ENCODE results near the gene MX2.
A peak's percentile ranks its signal among the peaks of the same experiment; 100 is the strongest.

MX2 gene

DNA sequence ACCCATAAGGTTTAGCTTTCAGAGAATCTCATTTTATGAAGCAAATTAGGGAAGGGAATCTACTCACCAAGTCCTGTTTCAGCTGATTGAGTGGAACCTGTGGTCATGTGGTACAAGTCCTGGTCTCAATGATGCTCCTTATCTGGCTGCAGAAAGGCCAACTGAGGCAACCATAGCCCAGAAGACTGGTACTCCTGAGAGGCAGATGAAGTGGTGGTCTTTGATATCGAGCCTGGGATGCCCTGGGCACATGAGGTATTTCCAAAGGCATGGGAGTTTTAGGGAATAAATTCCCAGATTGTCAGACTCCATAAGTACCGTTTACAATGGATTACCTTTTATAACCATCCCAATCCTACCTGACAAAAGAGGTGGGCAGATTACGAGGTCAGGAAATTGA lies 67.5 kb downstream of the MX2 start:
- Mint-ChIP-seq H3K36me3 (peaks cover 66% of the 10 kb centered on the region), H3K4me1 (peaks cover 70% of the 10 kb centered on the region), H3K4me3 (no peak overlapping the region), H3K9me3 (peaks cover 4% of the 10 kb centered on the region), H3K27me3 (peaks cover 3% of the 10 kb centered on the region), H3K27ac (no peak overlapping the region)
- DNase-seq = no peak
- CTCF ChIA-PET = interaction anchor here (0.8 to 1.8 kb wide), 3 partner anchors 15 to 147 kb away, joined by 3 to 6 read pairs (median 3); no protein-coding TSS in a partner anchor

DNA sequence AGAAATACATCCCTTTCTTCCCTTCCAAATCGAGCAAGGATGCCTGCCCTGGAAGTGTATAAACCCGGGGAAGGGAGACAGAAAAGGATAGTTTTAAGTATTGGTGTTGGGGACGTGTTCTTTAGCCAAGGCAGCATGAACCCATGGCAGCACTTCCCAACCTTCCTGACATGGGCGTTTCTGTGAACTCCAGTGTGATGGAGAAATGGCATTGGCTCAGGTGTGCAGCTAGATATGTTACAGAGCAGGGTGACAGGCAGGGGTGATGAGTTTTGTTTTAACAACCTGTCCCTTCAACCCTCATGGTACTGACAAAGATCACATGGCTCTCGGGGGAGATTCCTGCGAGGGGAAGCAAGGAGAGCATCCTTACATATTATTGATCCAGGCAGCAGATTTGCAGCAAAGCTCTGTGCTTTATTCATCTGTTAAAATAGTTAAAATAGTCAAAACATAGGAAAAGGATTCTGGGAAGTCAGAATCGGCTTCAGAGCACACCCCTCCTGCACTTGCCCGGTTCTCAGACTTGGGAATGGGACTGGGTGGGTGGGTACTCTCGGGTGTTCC lies 68.2 kb downstream of the MX2 start:
- Mint-ChIP-seq H3K27me3 (peaks cover 3% of the 10 kb centered on the region), H3K27ac (peak overlapping the region; percentile 61), H3K36me3 (peaks cover 71% of the 10 kb centered on the region), H3K9me3 (peaks cover 11% of the 10 kb centered on the region), H3K4me1 (peaks cover 70% of the 10 kb centered on the region), H3K4me3 (no peak overlapping the region)
- DNase-seq = no peak
- CTCF ChIA-PET = interaction anchor here (1.0 to 1.8 kb wide), 2 partner anchors 19 to 147 kb away, joined by 3 to 6 read pairs; no protein-coding TSS in a partner anchor

DNA sequence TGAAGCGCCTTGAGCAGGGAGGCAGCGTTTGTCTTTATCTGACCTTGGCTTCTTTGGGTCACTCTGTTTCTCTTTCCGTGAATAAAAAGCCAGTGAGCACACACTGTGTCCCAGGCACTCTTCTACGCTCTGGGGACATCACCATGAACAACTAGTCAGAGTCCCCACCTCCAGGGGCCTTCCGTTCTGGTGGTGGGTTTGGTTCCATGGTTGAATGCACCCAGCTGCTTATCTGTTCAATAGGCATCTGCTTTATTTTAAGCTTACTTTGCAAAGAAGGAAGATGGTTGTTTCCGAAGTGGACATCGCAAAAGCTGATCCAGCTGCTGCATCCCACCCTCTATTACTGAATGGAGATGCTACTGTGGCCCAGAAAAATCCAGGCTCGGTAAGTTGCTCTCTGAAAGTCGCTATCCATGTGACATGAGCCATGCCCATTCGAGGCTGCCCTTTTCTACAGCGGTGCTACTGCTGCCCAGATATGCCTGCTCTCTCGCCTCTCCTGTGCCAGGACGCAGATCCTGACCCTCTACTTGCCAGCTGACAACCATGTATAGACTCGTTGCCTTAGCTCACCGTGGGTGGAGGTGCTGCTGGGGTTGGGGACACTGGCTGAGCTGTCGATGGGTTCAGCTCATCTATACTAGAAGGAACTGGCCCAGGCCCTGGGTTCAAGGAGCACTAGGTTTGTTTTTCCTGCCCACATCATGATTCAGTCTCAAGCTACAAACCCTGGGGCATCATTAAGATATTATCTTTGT lies 70.1 kb downstream of the MX2 start:
- Mint-ChIP-seq H3K4me1 (peaks cover 73% of the 10 kb centered on the region), H3K36me3 (peaks cover 86% of the 10 kb centered on the region), H3K9me3 (peaks cover 15% of the 10 kb centered on the region), H3K27me3 (no peaks in the 10 kb centered on the region), H3K27ac (no peak overlapping the region), H3K4me3 (no peak overlapping the region)
- CTCF ChIA-PET = interaction anchor here (0.8 to 1.0 kb wide), 2 partner anchors 17 to 149 kb away, joined by 3 read pairs; no protein-coding TSS in a partner anchor
- no peak for DNase-seq

DNA sequence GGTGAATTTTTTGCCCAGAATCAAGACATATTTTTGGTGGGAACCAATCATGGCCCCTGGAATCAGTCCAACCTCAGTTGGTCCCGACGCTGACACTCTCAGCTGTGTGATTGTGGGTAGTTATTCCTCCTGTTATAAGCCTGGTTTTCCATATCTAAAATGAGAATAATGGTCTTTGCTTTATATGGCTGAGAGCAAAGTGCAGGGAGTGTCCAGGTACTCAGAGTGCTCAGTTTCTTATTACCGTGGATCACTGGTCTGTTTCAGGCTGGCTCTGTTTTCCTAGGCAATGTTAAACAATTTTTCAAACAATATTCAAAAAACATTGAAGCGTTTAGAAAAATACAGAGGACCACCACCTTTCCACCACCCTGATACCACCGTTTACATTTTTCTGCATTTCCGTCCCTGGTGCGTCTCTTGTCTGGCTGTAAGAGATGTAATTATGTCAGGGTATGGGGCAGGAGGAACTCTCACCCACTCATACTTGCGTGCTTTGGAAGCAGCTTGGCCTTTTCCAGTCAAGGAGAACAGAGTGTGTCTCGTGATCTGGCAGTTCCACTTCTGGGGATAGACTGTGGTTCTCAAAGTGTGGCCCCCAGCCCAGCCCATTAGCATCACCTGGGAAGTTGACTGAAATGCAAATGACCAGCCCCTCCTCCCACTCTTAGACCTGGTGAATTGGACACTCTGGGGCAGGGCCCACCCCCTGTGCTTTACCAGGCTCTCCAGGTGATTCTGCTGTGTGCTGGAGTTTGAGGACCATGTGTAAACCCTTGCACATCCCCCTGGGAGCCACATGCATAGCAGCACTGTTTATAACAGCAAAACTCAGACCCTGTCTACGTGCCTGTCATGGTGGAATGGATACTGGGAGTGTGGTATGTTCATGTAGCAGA lies 71.0 kb downstream of the MX2 start:
- H3K27ac Mint-ChIP-seq = peak overlapping the region; percentile 28
- H3K36me3 Mint-ChIP-seq = peaks cover 88% of the 10 kb centered on the region
- H3K9me3 Mint-ChIP-seq = peaks cover 15% of the 10 kb centered on the region
- H3K4me3 Mint-ChIP-seq = no peak overlapping the region
- no peak for DNase-seq
- CTCF ChIA-PET = interaction anchor here (0.8 to 1.0 kb wide), 2 partner anchors 18 to 150 kb away, joined by 3 read pairs; no protein-coding TSS in a partner anchor
- H3K4me1 Mint-ChIP-seq = peaks cover 71% of the 10 kb centered on the region
- H3K27me3 Mint-ChIP-seq = no peaks in the 10 kb centered on the region

DNA sequence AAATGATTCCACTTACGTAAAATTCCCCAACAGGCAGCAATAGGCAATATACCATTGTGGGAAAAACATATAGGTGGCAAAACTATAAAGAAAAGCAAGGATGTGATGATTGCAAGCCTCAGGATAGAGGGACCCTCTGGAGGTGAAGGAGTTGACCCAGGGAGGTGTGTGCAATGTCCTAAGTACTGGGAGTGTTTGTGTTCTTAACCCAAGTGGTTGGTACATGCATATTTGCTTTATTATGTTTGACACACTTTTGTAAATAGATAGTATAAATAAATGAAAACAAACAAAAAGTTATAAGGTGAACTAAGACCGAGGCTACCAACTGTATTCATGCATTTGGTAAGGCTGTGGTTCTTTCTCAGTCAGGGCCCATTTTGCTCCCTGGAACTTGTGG lies 71.7 kb downstream of the MX2 start:
- Mint-ChIP-seq H3K4me1 (peaks cover 67% of the 10 kb centered on the region), H3K27me3 (no peaks in the 10 kb centered on the region), H3K36me3 (peaks cover 86% of the 10 kb centered on the region), H3K27ac (peak overlapping the region; percentile 33), H3K4me3 (no peak overlapping the region), H3K9me3 (peaks cover 15% of the 10 kb centered on the region)
- DNase-seq = no peak
- CTCF ChIA-PET = no interaction called here

DNA sequence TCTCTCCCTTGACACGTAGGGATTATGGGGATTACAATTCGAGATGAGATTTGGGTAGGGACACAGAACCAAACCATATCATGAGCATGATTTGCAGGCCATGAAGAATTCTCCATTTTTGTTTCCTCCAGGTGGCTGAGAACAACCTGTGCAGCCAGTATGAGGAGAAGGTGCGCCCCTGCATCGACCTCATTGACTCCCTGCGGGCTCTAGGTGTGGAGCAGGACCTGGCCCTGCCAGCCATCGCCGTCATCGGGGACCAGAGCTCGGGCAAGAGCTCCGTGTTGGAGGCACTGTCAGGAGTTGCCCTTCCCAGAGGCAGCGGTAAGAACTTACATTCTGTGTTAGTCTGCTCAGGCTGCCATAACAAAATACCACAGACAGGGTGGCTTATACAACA lies 73.9 kb downstream of the MX2 start:
- H3K9me3 Mint-ChIP-seq = peaks cover 15% of the 10 kb centered on the region
- H3K27ac Mint-ChIP-seq = peak overlapping the region; percentile 56
- H3K36me3 Mint-ChIP-seq = peaks cover 88% of the 10 kb centered on the region
- no peak for DNase-seq
- CTCF ChIA-PET = no interaction called here
- H3K4me1 Mint-ChIP-seq = peaks cover 50% of the 10 kb centered on the region
- no peaks in the 10 kb centered on the region for H3K27me3 Mint-ChIP-seq
- no peak overlapping the region for H3K4me3 Mint-ChIP-seq

DNA sequence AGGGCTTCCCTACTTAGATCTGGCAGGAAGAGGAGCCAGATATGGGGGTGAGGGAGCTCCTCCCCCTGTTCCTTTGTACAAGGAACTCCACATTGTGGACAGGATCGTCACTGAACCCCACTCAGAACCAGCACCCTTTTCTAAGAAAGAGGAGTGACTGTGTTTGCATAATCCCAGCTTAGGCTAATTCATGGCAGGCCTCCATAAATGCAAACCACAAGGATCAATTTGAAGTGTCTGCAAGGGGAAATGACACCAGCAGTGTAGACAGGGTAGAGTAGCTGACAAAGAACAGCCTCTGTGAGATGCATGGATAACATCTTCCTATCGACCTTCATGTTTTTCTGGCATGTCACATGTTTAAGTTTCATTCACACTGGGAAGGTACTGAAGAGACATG lies 75.9 kb downstream of the MX2 start:
- Mint-ChIP-seq H3K27me3 (no peaks in the 10 kb centered on the region), H3K4me1 (peaks cover 41% of the 10 kb centered on the region), H3K27ac (peak overlapping the region; percentile 51), H3K36me3 (peaks cover 88% of the 10 kb centered on the region), H3K9me3 (peaks cover 15% of the 10 kb centered on the region), H3K4me3 (no peak overlapping the region)
- CTCF ChIA-PET = interaction anchor here (1.0 kb wide), 1 partner anchor 155 kb away, joined by 3 read pairs; no protein-coding TSS in a partner anchor
- DNase-seq = no peak

DNA sequence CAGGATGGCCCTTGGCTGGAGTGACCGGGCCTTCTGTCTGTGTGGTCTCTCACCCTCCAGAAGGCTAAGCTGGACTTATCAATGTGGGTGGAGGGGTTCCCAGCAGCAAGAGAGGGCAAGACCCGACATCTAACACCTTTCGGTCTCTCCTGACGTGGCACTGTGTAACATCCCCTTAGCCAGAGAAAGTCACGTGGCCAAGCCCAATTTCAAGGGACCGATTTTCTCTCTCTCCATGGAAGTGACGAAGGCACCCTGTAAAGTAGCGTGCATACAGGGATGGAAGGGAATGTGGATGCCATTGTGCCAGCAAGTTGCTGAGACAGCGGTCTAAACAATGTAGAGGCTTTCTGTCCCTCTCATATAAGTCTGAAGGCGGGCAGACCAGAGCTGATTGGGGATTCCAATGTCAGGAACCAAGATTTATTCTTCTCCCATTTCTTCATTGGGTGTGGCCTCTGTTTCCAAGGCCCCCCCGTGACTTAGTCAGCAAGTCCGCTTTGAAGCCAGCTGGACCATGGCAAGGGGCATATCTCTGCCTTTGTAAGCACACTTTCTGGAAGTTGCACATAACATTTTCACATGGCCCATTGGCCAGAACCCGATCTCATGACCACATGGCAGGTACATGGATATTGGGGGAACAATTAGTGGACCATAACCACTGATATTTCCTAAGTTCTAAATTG lies 76.7 kb downstream of the MX2 start:
- H3K27ac Mint-ChIP-seq = no peak overlapping the region
- no peak for DNase-seq
- peaks cover 88% of the 10 kb centered on the region for H3K36me3 Mint-ChIP-seq
- H3K27me3 Mint-ChIP-seq = no peaks in the 10 kb centered on the region
- H3K4me1 Mint-ChIP-seq = peaks cover 32% of the 10 kb centered on the region
- H3K4me3 Mint-ChIP-seq = no peak overlapping the region
- peaks cover 13% of the 10 kb centered on the region for H3K9me3 Mint-ChIP-seq
- CTCF ChIA-PET = interaction anchor here (1.0 to 1.3 kb wide), 2 partner anchors 8 to 155 kb away, joined by 3 read pairs; no protein-coding TSS in a partner anchor

DNA sequence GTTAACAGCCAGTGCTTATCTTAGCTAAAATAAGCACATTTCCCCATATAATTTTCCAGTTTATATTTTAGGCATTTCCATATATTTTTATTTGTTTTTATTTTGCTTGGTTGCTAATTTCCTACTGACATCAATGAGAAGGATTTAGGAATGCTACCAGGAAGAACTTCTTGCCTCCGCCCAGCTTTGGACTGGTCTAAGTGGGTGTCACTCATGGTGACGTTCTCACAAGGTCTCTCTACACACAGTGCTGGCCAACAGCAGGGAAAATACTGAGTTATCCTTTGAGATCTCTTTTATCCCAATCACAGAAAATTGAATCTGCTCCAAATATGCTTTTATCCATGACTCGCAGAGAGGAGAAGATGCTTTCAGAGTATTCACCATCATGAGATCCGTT lies 77.4 kb downstream of the MX2 start:
- no peak for DNase-seq
- CTCF ChIA-PET = interaction anchor here (0.7 to 1.3 kb wide), 3 partner anchors 8 to 156 kb away, joined by 3 read pairs; no protein-coding TSS in a partner anchor
- Mint-ChIP-seq H3K4me3 (no peak overlapping the region), H3K9me3 (peaks cover 11% of the 10 kb centered on the region), H3K36me3 (peaks cover 87% of the 10 kb centered on the region), H3K4me1 (peaks cover 32% of the 10 kb centered on the region), H3K27me3 (no peaks in the 10 kb centered on the region), H3K27ac (no peak overlapping the region)

DNA sequence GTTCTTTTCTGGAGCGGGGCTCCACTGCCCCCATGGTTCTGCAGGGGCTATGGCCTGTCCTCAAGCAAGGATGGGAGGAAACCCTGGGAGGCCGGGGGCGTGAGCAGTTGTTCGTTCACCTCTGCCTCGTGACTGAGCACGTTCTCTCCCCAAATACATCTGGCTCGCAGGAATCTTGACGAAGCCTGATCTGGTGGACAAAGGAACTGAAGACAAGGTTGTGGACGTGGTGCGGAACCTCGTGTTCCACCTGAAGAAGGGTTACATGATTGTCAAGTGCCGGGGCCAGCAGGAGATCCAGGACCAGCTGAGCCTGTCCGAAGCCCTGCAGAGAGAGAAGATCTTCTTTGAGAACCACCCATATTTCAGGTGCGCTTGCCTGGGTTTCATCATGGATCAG lies 79.7 kb downstream of the MX2 start:
- H3K4me1 Mint-ChIP-seq = peaks cover 12% of the 10 kb centered on the region

DNA sequence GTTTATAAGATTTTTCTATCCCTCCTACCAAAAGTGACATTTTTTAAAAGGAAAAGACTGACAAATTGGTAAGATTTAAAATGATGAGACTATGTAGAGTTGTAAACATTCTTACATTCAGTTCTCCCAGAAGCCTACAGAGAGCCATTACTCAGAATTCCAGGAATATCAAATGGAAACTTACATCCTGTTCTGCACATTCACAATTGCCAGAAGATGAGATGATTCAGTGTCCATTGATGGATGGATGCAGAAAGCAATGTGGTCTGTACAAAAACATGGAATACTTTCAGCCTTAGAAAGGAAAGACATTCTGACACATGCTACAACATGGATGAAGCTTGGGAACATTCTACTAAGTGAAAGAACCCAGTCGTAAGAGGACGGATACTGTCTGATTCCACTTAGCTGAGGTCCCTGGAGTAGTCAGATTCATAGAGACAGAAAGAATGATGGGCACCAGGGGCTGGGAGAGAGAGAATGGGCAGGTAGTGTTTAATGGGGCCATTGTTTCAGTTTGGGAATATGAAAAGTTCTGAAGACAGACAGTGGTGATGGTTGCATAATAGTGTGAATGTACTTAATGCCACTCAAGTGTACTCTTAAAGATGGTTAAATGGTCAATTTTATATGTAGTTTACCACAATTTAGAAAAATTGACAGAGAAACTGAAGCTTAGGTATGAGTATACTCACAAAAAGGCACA lies 80.8 kb downstream of the MX2 start:
- no peak overlapping the region for H3K27ac Mint-ChIP-seq
- no peaks in the 10 kb centered on the region for H3K27me3 Mint-ChIP-seq
- no peaks in the 10 kb centered on the region for H3K9me3 Mint-ChIP-seq
- H3K4me3 Mint-ChIP-seq = no peak overlapping the region
- peaks cover 6% of the 10 kb centered on the region for H3K4me1 Mint-ChIP-seq
- CTCF ChIA-PET = no interaction called here
- no peak for DNase-seq
- peaks cover 87% of the 10 kb centered on the region for H3K36me3 Mint-ChIP-seq

More for the DNA sequence above, 79.7 kb downstream of the MX2 start:
- CTCF ChIA-PET = no interaction called here
- Mint-ChIP-seq H3K9me3 (no peaks in the 10 kb centered on the region), H3K27me3 (no peaks in the 10 kb centered on the region), H3K27ac (no peak overlapping the region), H3K36me3 (peaks cover 83% of the 10 kb centered on the region), H3K4me3 (no peak overlapping the region)
- DNase-seq = no peak

DNA sequence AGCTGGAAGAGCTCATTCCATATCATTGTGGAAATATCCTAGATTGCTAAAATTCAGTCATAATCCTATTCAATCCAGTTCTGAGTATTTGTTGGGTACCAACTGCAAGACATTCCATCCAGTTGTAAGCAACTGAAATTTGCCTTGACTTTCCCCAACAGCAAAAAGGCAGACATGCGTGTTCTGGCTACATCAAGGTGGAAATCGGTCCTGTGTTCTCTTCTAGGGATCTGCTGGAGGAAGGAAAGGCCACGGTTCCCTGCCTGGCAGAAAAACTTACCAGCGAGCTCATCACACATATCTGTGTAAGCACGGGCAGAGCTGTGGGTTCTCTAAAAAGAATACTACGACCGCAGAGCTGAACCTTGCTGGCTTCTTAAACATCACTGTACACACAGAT lies 81.7 kb downstream of the MX2 start:
- no peak overlapping the region for H3K27ac Mint-ChIP-seq
- H3K27me3 Mint-ChIP-seq = no peaks in the 10 kb centered on the region
- CTCF ChIA-PET = interaction anchor here (1.1 kb wide), 1 partner anchor 14 kb away, joined by 3 read pairs; no protein-coding TSS in a partner anchor
- H3K4me1 Mint-ChIP-seq = peaks cover under 1% of the 10 kb centered on the region
- no peak overlapping the region for H3K4me3 Mint-ChIP-seq
- H3K36me3 Mint-ChIP-seq = peaks cover 87% of the 10 kb centered on the region
- H3K9me3 Mint-ChIP-seq = no peaks in the 10 kb centered on the region
- no peak for DNase-seq

Data from activated naive CD4-positive, alpha-beta T cell treated with anti-CD3 and anti-CD28 coated beads, Interleukin-2, amount 10 ng/mL, durations not matched to agents 7 days and 5 days (primary cell).